Aorta (tissue), 5 donors: ENCODE data around the gene DNASE2. TPM values are rescaled to one million over a fixed set of nuclear protein-coding genes. Genes with fewer than 3 reads are reported as not detected.
A peak's percentile ranks its signal among the peaks of the same experiment; 100 is the strongest.
"Not testable (repeated sequence)": the region's sequence is repeated elsewhere in the genome, so short reads cannot be mapped to it uniquely, and the experiment has no call there.

Experiments used
- ATAC-seq: fragments of 200-7000 bp; cut with Tn5 transposase; one replicate; pipeline ENCODE4 v1.9.1; 2022; ENCODE audit warnings: moderate library complexity; ENCODE audit not compliant: low FRiP score
- DNase-seq, 2 donors: peaks; one replicate each; pipeline ENCODE4 v3.0.0-alpha.2; 2020
- H3K27ac ChIP-seq, 2 donors: one replicate each; pipeline ENCODE4 v1.5.1; 2013; ENCODE audit warnings: low read length in 2 of 2, mild to moderate bottlenecking in 2 of 2, moderate library complexity in 2 of 2, control low read depth in 1 of 2, inconsistent platforms in 1 of 2, low read depth in 1 of 2
- H3K27me3 ChIP-seq, 2 donors: one replicate each; pipeline ENCODE4 v1.6.1; 2013; ENCODE audit warnings: control low read depth in 1 of 2, low read length in 1 of 2, mild to moderate bottlenecking in 1 of 2, moderate library complexity in 1 of 2; ENCODE audit not compliant: insufficient read depth in 2 of 2, control insufficient read depth in 1 of 2
- H3K36me3 ChIP-seq, 2 donors: one replicate each; pipeline ENCODE4 v1.6.1; 2013; ENCODE audit warnings: control low read depth in 1 of 2, low read length in 1 of 2, mild to moderate bottlenecking in 1 of 2; ENCODE audit not compliant: insufficient read depth in 2 of 2, control insufficient read depth in 1 of 2
- H3K4me1 ChIP-seq, 2 donors: one replicate each; pipeline ENCODE4 v1.6.1; 2013; ENCODE audit warnings: low read length in 2 of 2, control low read depth in 1 of 2, mild to moderate bottlenecking in 1 of 2, moderate library complexity in 1 of 2; ENCODE audit not compliant: insufficient read depth in 2 of 2, control insufficient read depth in 1 of 2
- H3K4me3 ChIP-seq, 2 donors: one replicate each; pipeline ENCODE4 v1.5.1; 2013; ENCODE audit warnings: low read length in 2 of 2, control low read depth in 1 of 2, mild to moderate bottlenecking in 1 of 2
- H3K9me3 ChIP-seq: one replicate; pipeline ENCODE4 v1.6.1; 2013; ENCODE audit warnings: mild to moderate bottlenecking, low read length; ENCODE audit not compliant: control insufficient read depth
- WGBS, 2 donors: extraction: QIAGEN DNeasy Blood & Tissue Kit; methylation state at CpG; one replicate each; pipeline ENCODE4 v1.1.7; 2013; 5-methylcytosine and 5-hydroxymethylcytosine counted together
- intact Hi-C, 2 donors: fragments of 100-400 bp; cut with DNase I; formaldehyde crosslinking; loops; one replicate each; pipeline versions ENCODE4 v1.14.2 to v1.15.0; 2022
- polyA plus RNA-seq, 2 donors: library from polyadenylated mRNA; stranded (reverse); fragments of 200-250 nt; gene quantifications; one replicate each; pipeline ENCODE4 v1.2.3, GENCODE V29; 2013
- total RNA-seq, 2 donors: library from RNA; stranded (reverse); fragmentation: NEBNext Ultra II Directional; extraction: Animal tissue kit (Norgen Biotek cat#: 25700); gene quantifications; one replicate each; pipeline ENCODE4 v1.2.1, GENCODE V29; 2021
- donor health status: healthy with polysubstance abuse.
- donor health status: Bipolar disorder and iron deficiency.
- donor health status: DM: no; HTN: no; CAD: no.
- donor health status: DM: no; HTN: no; CAD: no.
- donor health status: DM: yes; HTN: yes; CAD: no.

DNASE2 gene
- total and polyA plus RNA-seq, 4 donors: 26.8 to 49.9 (median 33.4) TPM

GRCh38 chr19:12856653-12857052 is 24.6 kb downstream of the DNASE2 start:
- no peaks in the 10 kb centered on the region for H3K4me1 ChIP-seq
- intact Hi-C loops: no loop called here
- no peak overlapping the region for H3K27ac ChIP-seq
- H3K9me3 ChIP-seq: no peaks in the 10 kb centered on the region
- no peak overlapping the region for H3K4me3 ChIP-seq
- H3K36me3 ChIP-seq: no peaks in the 10 kb centered on the region
- ATAC-seq (no peak), DNase-seq (no peak)
- H3K27me3 ChIP-seq: no peaks in the 10 kb centered on the region
- WGBS, 2 donors: 52 to 67% methylated on average over 1 of the region's 1 CpG

GRCh38 chr19:12847159-12848139 is 33.8 kb downstream of the DNASE2 start:
- Histone ChIP-seq H3K27ac (no peak overlapping the region), H3K27me3 (no peaks in the 10 kb centered on the region), H3K4me3 (no peak overlapping the region), H3K9me3 (no peaks in the 10 kb centered on the region), H3K36me3 (no peaks in the 10 kb centered on the region), H3K4me1 (no peaks in the 10 kb centered on the region)
- ATAC-seq (peak; percentile 94), DNase-seq (peak; percentile 90 to 96)
- 12 to 13% methylated on average over 61 to 69 of the region's 69 CpGs for WGBS, 2 donors
- intact Hi-C loops: loop anchor here (1.0 to 10.0 kb wide), 4 partner anchors 75 to 173 kb away; no protein-coding TSS in a partner anchor

DNA sequence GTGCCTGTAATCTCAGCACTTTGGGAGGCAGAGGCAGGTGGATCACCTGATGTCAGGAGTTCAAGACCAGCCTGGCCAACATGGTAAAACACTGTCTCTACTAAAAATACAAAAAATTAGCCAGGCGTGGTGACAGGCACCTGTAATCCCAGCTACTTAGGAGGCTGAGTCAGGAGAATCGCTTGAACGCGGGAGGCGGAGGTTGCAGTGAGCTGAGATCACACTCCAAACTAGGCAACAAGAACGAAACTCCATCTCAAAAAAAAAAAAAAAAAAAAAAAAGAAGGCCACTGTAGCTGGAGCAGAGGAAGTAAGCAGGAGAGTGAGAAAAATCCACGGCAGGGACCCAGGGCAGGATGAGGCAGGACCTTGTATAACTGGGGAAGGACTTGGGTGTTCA is 34.6 kb downstream of the DNASE2 start:
- H3K36me3 ChIP-seq, H3K4me1 ChIP-seq, ATAC-seq, H3K27ac ChIP-seq, H3K9me3 ChIP-seq, DNase-seq, H3K27me3 ChIP-seq, H3K4me3 ChIP-seq: not testable (repeated sequence)
- 79 to 85% methylated on average over 7 of the region's 7 CpGs for WGBS, 2 donors
- intact Hi-C loops: loop anchor here (1.0 to 10.0 kb wide), 4 partner anchors 74 to 172 kb away; no protein-coding TSS in a partner anchor

DNA sequence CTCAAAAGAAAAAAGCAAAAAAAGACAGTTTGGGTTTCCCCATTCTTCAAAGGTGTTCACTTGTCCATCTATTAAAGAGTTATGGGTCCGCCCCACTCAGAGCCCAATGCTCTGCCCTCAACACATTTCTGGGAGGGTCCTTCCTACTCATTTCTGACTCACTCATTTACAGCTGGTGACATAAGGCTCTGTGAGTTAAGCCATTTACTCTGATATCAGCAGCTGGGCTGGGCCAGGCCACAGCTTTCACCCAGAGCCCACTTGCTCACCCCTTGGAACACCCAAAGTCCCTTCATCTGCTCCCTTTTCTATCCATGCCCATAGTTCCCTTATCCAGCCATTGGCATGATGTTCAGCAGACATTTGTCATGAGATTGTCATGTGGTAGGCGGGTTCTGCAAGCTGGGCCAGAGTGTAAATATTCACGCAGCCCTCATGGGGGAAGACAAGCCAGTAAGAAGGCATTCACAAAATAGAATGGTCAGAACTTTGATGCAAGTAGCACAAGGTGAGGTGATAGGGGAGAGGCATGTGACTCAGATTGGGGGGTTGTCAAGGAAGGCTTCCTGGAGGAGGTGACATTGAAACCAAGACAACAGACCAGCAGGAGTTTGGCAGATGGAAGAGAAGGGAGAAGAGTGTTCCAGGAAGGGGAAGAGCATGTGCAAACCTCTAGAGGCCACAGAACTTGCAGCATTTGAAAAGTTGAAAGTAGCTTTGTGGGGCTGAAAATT is 37.1 kb downstream of the DNASE2 start:
- Histone ChIP-seq H3K9me3 (no peaks in the 10 kb centered on the region), H3K4me3 (no peak overlapping the region), H3K27ac (no peak overlapping the region), H3K4me1 (no peaks in the 10 kb centered on the region), H3K36me3 (no peaks in the 10 kb centered on the region), H3K27me3 (no peaks in the 10 kb centered on the region)
- intact Hi-C loops: loop anchor here (5.0 to 10.0 kb wide), 2 partner anchors 37 to 169 kb away; partner anchors contain the start of gene RNASEH2A (in 1 of the 2)
- DNase-seq: no peak
- 66 to 70% methylated on average over 3 of the region's 3 CpGs for WGBS, 2 donors
- ATAC-seq: no peak

DNA sequence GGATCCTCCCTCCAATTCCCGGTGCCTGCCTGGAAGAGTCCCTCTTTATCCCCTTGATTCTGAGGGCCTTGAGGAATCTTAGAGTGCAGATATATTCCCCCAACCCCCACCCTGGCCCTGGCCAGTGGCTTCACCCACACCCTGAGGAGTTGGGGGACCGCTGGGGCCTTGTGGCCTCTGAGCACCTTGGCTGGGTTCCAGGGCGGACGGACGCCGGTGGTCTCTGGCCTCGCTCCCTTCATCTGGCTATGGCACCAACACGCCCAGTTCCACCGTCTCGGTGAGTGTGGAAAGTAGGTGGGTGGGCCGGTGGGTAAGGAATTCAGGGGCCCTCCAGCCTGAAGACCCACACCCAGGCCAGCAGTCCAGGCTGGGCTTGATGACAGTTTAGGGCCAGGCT is 37.9 kb downstream of the DNASE2 start:
- no peak overlapping the region for H3K27ac ChIP-seq
- H3K27me3 ChIP-seq: no peaks in the 10 kb centered on the region
- no peaks in the 10 kb centered on the region for H3K36me3 ChIP-seq
- no peak for DNase-seq
- 77 to 81% methylated on average over 11 of the region's 11 CpGs for WGBS, 2 donors
- no peaks in the 10 kb centered on the region for H3K4me1 ChIP-seq
- no peak for ATAC-seq
- H3K4me3 ChIP-seq: no peak overlapping the region
- intact Hi-C loops: loop anchor here (5.0 to 10.0 kb wide), 2 partner anchors 36 to 169 kb away; partner anchors contain the start of gene RNASEH2A (in 1 of the 2)
- no peaks in the 10 kb centered on the region for H3K9me3 ChIP-seq

- Histone ChIP-seq H3K9me3 (no peaks in the 10 kb centered on the region), H3K27ac (no peak overlapping the region), H3K27me3 (no peaks in the 10 kb centered on the region), H3K4me3 (no peak overlapping the region), H3K4me1 (no peaks in the 10 kb centered on the region), H3K36me3 (no peaks in the 10 kb centered on the region)
- intact Hi-C loops: loop anchor here (5.0 to 10.0 kb wide), 2 partner anchors 35 to 168 kb away; partner anchors contain the start of gene RNASEH2A (in 1 of the 2)
- ATAC-seq (no peak), DNase-seq (no peak)
- WGBS, 2 donors: 93 to 94% methylated on average over 18 of the region's 18 CpGs
Measured at GRCh38 chr19:12842511-12842910, 38.7 kb downstream of the DNASE2 start.

DNA sequence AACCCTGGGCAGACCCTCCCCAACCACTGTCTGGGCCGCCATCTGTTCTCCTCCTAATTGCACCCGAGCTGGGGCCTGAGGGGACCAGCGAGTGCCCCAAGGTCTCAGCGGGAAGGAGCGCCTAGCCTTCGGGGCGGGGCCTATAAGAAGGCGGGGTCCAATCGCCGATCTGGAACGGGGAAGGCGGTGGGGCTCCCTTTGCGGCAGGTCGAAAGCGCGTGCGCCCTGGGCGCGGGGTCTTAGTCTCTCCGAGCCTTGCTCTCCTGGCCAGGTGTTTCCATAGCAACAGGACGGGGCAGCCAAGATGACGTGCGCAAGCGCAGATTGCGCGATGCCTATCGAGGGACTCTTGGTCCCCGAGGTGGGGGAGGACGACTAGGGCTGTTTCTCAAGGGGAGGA is 40.2 kb downstream of the DNASE2 start:
- Histone ChIP-seq H3K4me3 (no peak overlapping the region), H3K36me3 (no peaks in the 10 kb centered on the region), H3K4me1 (no peaks in the 10 kb centered on the region), H3K27me3 (no peaks in the 10 kb centered on the region), H3K9me3 (no peaks in the 10 kb centered on the region), H3K27ac (no peak overlapping the region)
- WGBS, 2 donors: 1 to 2% methylated on average over 29 of the region's 29 CpGs
- DNase-seq (no peak), ATAC-seq (peak; percentile 27)
- intact Hi-C loops: loop anchor here (5.0 to 10.0 kb wide), 2 partner anchors 34 to 166 kb away; partner anchors contain the start of gene RNASEH2A (in 1 of the 2)
